GM10266 (cell line): Measurements from ENCODE around the gene OR2A7.
"Not testable (repeated sequence)": the region's sequence is repeated elsewhere in the genome, so short reads cannot be mapped to it uniquely, and the experiment has no call there.

Experiments
- DNase-seq: peaks from one replicate; pipeline ENCODE4 v3.0.0; 2012; ENCODE audit errors: extremely low spot score
- TF ChIP-seq, protein P1 (sequence below): IDR thresholded peaks from 2 replicates; pipeline ENCODE4 v1.5.1; 2012; ENCODE audit warnings: mild to moderate bottlenecking, low read depth; ENCODE audit not compliant: control insufficient read depth, insufficient read depth; ENCODE audit errors: missing control alignments

Gene OR2A7

GRCh38 chr7:144256112-144256511, 8.5 kb downstream of the OR2A7 start:
- TF ChIP-seq, protein P1, sequence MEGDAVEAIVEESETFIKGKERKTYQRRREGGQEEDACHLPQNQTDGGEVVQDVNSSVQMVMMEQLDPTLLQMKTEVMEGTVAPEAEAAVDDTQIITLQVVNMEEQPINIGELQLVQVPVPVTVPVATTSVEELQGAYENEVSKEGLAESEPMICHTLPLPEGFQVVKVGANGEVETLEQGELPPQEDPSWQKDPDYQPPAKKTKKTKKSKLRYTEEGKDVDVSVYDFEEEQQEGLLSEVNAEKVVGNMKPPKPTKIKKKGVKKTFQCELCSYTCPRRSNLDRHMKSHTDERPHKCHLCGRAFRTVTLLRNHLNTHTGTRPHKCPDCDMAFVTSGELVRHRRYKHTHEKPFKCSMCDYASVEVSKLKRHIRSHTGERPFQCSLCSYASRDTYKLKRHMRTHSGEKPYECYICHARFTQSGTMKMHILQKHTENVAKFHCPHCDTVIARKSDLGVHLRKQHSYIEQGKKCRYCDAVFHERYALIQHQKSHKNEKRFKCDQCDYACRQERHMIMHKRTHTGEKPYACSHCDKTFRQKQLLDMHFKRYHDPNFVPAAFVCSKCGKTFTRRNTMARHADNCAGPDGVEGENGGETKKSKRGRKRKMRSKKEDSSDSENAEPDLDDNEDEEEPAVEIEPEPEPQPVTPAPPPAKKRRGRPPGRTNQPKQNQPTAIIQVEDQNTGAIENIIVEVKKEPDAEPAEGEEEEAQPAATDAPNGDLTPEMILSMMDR: no peak
- no peak for DNase-seq

DNA sequence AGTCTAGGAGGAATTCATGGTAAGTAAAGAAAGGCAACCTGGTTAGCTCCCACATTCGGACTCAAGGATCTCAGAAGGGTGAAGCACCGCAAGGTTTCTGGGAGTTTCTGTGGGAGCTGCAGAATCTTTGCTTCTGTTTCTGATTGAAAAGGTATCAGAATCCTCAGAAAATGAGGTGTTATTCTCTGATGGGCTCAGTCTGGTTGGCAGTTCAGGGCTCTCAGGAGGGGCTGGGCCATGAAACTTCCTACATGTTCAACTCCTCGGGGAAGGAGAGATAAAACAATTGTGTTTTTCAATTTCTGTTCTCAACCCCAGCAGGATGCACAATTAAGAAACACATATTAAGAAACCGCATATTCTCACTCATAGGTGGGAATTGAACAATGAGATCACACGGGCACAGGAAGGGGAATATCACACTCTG, 9.1 kb downstream of the OR2A7 start:
- no peak for DNase-seq
- TF ChIP-seq, protein P1: no peak

DNA sequence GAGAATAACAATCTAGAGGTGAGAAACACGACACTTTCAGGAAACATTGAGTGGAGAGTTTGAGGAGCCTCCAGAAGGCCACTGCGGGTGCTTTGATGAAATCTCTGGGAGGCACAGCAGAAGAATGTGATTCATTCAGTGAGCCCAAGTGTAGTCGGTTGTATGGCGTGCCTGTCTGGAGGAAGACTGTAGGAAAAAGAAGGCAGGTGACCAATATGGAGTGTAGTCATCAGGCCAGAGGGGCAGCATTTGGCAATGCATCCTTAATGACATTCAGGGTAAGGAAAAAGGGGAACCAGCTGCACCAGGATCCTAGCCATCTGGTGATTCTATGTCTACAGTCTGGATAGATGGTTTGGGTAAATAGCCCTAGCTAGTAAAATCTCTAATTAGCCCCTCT, 12.3 kb downstream of the OR2A7 start:
- not testable (repeated sequence) for DNase-seq

GRCh38 chr7:144247674-144248330, 16.8 kb downstream of the OR2A7 start:
- DNase-seq: not testable (repeated sequence)

DNA sequence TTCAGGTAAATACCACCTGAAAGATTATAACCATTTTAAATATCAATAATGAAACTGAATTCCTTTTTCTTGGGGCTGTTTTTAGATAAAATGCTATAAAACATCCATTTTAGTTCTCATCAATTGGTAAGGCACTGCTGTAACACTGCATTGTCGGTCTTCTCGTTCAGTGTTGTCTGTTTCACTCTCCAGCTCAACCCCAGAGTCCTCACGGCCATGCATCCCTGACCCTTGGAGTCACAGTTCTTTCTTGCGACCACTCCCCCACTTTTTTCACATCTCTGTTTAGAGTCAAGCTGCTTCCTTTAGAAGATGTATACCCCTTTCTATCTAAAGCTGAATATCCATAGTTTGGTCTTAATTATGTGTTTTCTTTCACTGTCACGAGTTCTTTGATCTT, 17.6 kb downstream of the OR2A7 start:
- not testable (repeated sequence) for DNase-seq

DNA sequence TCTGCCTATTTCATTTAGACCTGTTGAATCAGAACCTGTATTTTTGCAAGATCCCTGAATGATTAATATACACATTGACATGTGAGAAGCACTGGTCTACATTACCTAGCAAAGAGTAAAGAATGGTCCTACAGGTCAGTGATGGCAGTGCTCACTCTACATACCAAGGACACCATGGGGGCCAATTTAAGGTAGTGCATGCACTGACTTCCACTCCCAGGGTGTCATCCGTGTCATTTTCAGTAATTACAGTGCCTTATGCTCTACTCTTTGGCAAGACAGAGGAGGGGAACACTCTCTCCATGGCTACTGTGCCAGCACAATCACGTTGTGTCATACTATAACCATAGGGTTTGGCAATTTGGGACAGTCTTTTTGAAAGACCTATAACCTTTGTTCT, 19.2 kb downstream of the OR2A7 start:
- DNase-seq: not testable (repeated sequence)

DNA sequence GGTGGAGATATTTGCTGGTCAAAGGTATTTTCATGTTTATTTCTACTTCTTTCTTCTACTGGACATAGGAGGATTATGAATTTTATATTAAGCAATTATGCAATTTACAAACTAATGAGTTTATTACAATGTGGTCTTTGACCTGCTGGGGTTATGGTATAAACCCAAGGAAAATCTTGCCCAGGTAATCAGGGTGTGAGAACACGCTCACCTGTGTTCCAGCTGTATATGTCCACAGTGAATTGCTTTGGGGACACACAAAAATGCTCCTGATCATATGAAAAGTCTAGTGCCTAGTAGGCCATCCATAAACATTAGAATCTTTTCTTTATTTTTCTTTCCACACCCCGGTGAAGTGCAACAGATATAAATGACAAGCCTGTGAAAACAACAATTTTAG, 25.2 kb downstream of the OR2A7 start, which contains the start of gene OR2A42:
OR2A42 (minus strand) TSS at position 241 of the 400 bp plus-strand sequence. CDS start 6,762 bp downstream, outside the sequence.
- DNase-seq: not testable (repeated sequence)

DNA sequence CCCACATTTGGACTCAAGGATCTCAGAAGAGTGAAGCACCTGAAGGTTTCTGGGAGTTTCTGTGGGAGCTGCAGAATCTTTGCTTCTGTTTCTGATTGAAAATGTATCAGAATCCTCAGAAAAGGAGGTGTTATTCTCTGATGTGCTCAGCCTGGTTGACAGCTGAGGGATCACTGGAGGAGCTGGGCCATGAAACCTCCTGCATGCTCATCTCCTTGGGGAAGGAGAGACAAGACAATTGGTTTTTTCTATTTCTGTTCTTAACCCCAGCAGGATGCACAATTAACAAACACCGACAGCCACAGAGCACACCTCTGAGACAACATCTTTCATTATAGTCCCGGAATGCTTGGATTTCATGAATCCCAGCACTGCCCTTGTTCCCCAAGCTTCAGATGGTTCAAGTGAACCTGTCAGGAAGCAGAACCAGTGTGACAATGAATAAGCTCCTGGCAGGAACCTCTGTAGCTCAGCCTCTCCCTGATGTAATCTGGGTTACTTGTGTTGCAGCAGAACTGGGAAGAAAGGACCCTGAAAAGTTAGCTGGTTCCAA, 26.0 kb downstream of the OR2A7 start:
- not testable (repeated sequence) for DNase-seq

DNA sequence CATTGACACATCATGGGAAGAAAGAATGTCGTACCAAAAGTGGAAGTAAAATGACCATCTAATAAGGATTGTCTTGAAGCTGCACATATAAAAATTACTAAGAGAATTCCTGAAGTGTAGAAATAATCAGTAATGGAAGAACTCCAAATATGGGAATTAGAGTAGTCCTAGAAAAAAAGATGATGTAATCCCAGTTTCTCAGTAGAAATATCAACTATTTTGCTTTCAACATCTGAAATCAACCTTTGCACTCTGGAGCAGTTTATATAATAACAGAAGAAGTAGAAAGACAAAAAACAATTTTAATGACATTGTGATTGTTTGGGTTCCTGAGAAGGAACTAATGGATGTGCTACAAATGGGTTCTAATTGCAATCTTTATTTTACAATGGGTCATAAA, 31.6 kb downstream of the OR2A7 start:
- DNase-seq: not testable (repeated sequence)

DNA sequence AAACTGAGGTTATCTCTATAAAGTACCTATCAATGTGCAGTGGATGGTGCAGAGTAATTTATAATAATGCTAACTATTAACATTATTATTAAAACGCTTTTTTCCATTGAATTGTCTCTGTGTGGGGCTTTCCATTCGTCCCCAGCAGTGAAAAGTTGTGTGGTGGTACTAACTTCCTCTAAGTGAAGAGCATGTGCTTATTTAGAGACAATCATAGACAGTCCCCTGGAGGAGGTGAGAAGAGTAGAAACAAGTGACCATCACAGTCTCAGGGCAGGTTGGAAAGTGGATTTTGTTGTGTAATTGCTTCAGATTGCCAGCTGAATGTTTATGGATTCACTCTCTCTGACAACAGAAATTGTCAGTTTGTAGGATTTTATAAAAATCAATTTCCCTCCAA, 33.6 kb downstream of the OR2A7 start:
- DNase-seq: not testable (repeated sequence)

DNA sequence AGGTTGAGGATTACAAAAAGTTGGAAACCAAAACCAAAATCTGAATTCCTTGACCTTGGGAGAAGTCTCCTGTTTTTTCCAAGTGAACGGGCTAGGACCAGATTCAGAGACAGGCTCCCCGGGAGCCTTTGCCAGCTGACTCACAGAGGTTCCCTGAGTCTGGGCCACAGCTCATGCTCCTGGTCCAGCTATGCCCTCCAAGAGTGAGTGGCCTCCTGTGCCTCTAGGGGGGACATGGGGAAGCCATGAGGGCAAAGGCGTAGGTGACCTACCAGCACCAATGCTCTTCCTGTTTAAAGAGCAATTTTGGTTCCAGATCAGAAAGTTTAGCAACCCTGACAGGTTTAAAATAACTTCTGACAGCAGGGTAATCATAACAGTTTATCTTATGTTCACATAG, 35.8 kb downstream of the OR2A7 start:
- DNase-seq: not testable (repeated sequence)

DNA sequence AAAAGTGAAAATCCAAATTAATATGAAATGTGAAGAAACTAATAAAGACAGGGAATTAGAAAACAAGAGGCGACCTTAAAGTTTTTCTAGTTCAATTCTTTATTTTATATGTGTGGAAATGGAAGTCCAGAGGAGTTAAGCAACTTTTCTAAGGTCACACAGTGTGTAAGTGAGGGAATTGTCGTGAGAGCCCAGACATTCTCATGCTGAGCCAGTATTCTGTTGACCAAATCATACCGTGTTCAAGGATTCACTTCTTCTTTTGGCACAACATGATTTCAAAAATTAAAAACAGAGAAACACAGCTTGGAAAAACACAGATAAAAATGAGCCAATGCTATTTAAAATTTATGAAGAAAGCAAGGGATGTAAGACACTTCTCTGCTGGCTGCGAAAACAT, 37.7 kb downstream of the OR2A7 start:
- not testable (repeated sequence) for DNase-seq

GRCh38 chr7:144223675-144224074, 40.9 kb downstream of the OR2A7 start:
- not testable (repeated sequence) for DNase-seq

GRCh38 chr7:144220531-144220930, 44.1 kb downstream of the OR2A7 start:
- not testable (repeated sequence) for DNase-seq

DNA sequence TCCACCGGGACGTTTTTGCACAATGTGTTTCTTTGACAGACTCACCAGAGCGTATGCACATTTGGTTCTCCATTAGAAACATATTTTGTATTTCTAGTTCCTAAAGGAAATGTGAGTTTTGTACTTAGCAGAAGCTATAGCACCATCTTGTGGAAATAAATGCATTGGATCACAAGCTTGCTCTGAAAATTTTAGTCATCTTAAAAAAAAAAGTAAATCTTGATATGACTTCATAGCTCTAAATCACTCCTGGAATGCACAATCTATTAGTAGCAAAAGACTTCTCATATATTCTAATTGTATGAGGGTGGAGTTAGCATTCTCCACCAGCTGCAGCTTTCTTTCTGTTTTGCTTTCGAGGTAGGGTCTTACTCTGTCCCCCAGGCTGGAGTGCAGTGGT, 45.4 kb downstream of the OR2A7 start:
- not testable (repeated sequence) for DNase-seq

DNA sequence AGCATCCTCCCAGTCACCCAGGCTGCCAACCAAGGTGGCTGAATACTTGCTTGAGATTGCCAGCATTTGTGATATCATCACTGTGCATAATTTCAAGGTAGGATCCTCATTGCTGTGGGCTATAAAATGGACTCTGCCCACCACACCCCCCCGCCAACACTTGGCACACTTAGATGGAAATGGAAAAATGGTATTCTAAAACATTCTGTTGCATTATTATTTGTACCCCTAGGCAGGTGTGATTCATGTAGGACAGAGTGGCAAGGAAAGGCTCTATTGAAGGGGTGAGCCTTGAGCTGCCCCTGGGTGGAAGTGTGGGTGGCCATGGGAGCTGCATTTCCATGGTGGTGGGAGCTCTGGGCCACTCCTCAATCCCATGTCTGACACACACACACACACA, 46.0 kb downstream of the OR2A7 start:
- not testable (repeated sequence) for DNase-seq

DNA sequence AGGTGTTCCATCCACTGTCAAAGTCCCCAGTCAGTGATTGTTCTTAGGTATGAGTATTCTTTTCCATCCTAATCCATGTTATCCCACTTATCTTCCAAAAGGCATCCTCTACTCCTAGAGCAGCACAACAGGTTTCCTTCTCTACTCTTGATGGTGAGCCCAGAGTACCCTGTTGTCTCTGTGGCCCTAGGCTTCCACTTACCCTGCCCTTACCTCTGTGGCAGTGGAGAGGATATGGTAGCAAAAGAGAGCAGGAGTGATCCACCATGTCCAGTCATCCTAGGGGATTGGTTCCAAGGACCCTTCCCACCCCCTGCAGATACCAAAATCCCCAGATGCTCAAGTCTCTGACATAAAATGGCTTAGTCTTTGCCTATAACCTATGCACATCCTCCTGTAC, 47.4 kb downstream of the OR2A7 start:
- not testable (repeated sequence) for DNase-seq
